ENCODE results near the gene NUDT17.
A peak's percentile ranks its signal among the peaks of the same experiment; 100 is the strongest.

Gene NUDT17

GRCh38 chr1:145891143-145891542, 45.7 kb downstream of the NUDT17 start:
- DNase-seq = peak; percentile 45

GRCh38 chr1:145891587-145892485, 46.4 kb downstream of the NUDT17 start:
- DNase-seq = peak; percentile 99

GRCh38 chr1:145892486-145893087, 47.2 kb downstream of the NUDT17 start:
- peak; percentile 58 for DNase-seq

GRCh38 chr1:145893306-145894055, 48.1 kb downstream of the NUDT17 start:
- DNase-seq = no peak

- DNase-seq = no peak
Observed at GRCh38 chr1:145895471-145895870, 50.0 kb downstream of the NUDT17 start.

GRCh38 chr1:145897969-145898368, 52.5 kb downstream of the NUDT17 start:
- no peak for DNase-seq
